Body of pancreas (tissue), 4 donors: ENCODE measurements around the gene RAET1G. TPM values are rescaled to one million over a fixed set of nuclear protein-coding genes. Genes with fewer than 3 reads are reported as not detected.

ENCODE experiments used
- ATAC-seq: fragments of 150-250 bp; one replicate; pipeline ENCODE4 v1.9.1; 2016
- DNase-seq, 4 donors: peaks; one replicate each; pipeline ENCODE4 v3.0.0-alpha.2; 2019
- H3K27ac ChIP-seq, 4 donors: fragments of 200-600 bp; sonication (generic); 1 replicate in 3 of 4; 2 replicates in 1 of 4; pipeline versions ENCODE4 v1.5.1 to v1.6.1; 2016 to 2019; ENCODE audit warnings: mild to moderate bottlenecking in 1 of 4, mixed read lengths in 1 of 4, moderate library complexity in 1 of 4
- H3K27me3 ChIP-seq, 2 donors: fragments of 200-600 bp; sonication (generic); one replicate each; pipeline ENCODE4 v1.6.0; 2016; ENCODE audit warnings: mild to moderate bottlenecking in 1 of 2
- H3K36me3 ChIP-seq, 2 donors: fragments of 200-600 bp; sonication (generic); replicated peaks in 1 of 2; 2 replicates each; pipeline ENCODE4 v1.5.1; 2016; ENCODE audit warnings: low read depth in 2 of 2; ENCODE audit not compliant: insufficient read depth in 1 of 2
- H3K4me1 ChIP-seq: fragments of 200-600 bp; sonication (generic); one replicate; pipeline ENCODE4 v1.6.0; 2016
- H3K4me3 ChIP-seq, 2 donors: fragments of 200-600 bp; sonication (generic); 1 replicate in 1 of 2; 2 replicates in 1 of 2; pipeline ENCODE4 v1.5.1; 2016 to 2019
- H3K9me3 ChIP-seq, 3 donors: fragments of 200-600 bp; sonication (generic); 1 replicate in 2 of 3; 2 replicates in 1 of 3; pipeline ENCODE4 v1.5.1; 2016
- CTCF ChIP-seq, 7 experiments: fragments of 450-650 bp in 4 of 7; fragments of 200-600 bp in 3 of 7; sonication (generic) in 3 of 7; IDR thresholded peaks; one replicate each; pipeline ENCODE4 v1.5.1; 2016 to 2019; ENCODE audit warnings: antibody characterized with exemption in 7 of 7
- POLR2A ChIP-seq, 3 donors: fragments of 450-650 bp; IDR thresholded peaks; one replicate each; pipeline ENCODE4 v1.6.1; 2016; ENCODE audit warnings: antibody characterized with exemption in 3 of 3, mild to moderate bottlenecking in 2 of 3
- WGBS, 2 donors: methylation state at CpG; one replicate each; pipeline ENCODE4 v1.1.5; 2017; 5-methylcytosine and 5-hydroxymethylcytosine counted together
- intact Hi-C: fragments of 100-400 bp; cut with DNase I; formaldehyde crosslinking; loops from one replicate; pipeline ENCODE4 v1.15.1; 2023
- total RNA-seq, 2 donors: library from RNA; depleted of rRNA; stranded (reverse); fragments of >200 nt; gene quantifications; one replicate each; pipeline ENCODE4 v1.1.0, GENCODE V29; 2016

Gene RAET1G
- total RNA-seq, 2 donors from 2014 or later, result not detected

GRCh38 chr6:149903938-149904611 is 18.8 kb downstream of the RAET1G start:
- 58 to 69% methylated on average over 5 of the region's 5 CpGs for WGBS, 2 donors
- no peak overlapping the region for H3K27ac ChIP-seq
- no peak for ATAC-seq

GRCh38 chr6:149901444-149902140 is 21.3 kb downstream of the RAET1G start:
- no peaks in the 10 kb centered on the region for H3K4me1 ChIP-seq
- H3K9me3 ChIP-seq, result no peaks in the 10 kb centered on the region
- H3K36me3 ChIP-seq, result no peaks in the 10 kb centered on the region
- TF ChIP-seq CTCF (IDR thresholded peaks at IDR 0.05), result no peak
- no peak for TF ChIP-seq POLR2A (IDR thresholded peaks at IDR 0.05)
- H3K4me3 ChIP-seq, result no peak overlapping the region
- no peak overlapping the region for H3K27ac ChIP-seq
- ATAC-seq (no peak), DNase-seq (no peak)
- WGBS, 2 donors, result 80 to 82% methylated on average over 6 of the region's 6 CpGs
- no peaks in the 10 kb centered on the region for H3K27me3 ChIP-seq
- intact Hi-C loops, result no loop called here

More at GRCh38 chr6:149903938-149904611, 18.8 kb downstream of the RAET1G start:
- H3K27me3 ChIP-seq, result no peaks in the 10 kb centered on the region
- no peaks in the 10 kb centered on the region for H3K36me3 ChIP-seq
- H3K9me3 ChIP-seq, result no peaks in the 10 kb centered on the region
- DNase-seq, result no peak
- no peaks in the 10 kb centered on the region for H3K4me1 ChIP-seq
- intact Hi-C loops, result no loop called here
- H3K4me3 ChIP-seq, result no peak overlapping the region
- TF ChIP-seq CTCF (IDR thresholded peaks at IDR 0.05) (no peak), POLR2A (IDR thresholded peaks at IDR 0.05) (no peak)

DNA sequence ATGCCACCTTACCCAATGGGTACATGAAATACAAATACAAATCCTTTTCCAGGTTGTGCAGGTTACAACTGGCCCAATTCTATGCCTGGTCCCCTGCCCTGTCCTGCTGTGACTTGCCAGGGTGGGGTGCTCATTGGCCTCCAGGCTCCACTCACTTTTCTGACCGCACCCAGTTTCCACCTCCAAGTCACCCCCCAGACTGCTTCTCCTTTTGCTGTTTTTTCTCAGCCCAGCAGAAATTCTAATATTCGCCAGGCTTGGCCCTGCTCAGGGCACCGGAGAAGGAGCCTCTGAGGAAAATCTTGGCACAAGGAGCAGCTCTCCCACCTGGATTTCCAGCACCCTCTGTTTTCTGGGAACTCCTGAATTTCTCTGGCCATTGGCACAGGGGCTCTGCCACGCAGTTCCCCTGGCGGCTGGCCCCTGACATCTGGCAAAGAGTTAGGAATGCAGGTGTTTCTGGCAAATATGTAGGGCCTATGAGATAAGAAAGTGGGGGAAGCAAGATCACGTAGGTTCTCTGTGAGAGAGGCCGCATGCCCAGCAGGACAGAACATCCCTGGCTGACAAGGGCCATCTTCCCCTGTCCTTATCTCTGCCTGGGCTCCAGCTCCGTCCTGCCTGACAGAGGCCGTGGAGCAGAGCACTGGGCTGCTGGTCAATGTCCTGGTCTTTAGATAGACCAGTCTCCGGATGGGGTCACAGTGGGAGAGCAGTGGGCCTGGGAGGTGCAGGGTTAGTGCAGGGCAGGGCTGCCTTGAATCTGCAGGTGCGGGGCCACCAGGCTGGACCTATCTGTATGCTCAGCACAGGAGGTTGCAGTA is 22.1 kb downstream of the RAET1G start:
- ATAC-seq (no peak), DNase-seq (no peak)
- Histone ChIP-seq H3K4me1 (peaks cover under 1% of the 10 kb centered on the region), H3K4me3 (no peak overlapping the region), H3K9me3 (no peaks in the 10 kb centered on the region), H3K36me3 (no peaks in the 10 kb centered on the region), H3K27me3 (no peaks in the 10 kb centered on the region), H3K27ac (no peak overlapping the region)
- TF ChIP-seq POLR2A (IDR thresholded peaks at IDR 0.05), result no peak
- intact Hi-C loops, result no loop called here
- WGBS, 2 donors, result 79 to 81% methylated on average over 9 to 11 of the region's 11 CpGs

GRCh38 chr6:149899926-149900619 is 22.8 kb downstream of the RAET1G start:
- WGBS, 2 donors, result 81 to 83% methylated on average over 7 of the region's 7 CpGs
- H3K36me3 ChIP-seq, result no peaks in the 10 kb centered on the region
- no peak for DNase-seq

More at GRCh38 chr6:149899926-149900619, 22.8 kb downstream of the RAET1G start:
- intact Hi-C loops, result no loop called here
- no peak for TF ChIP-seq CTCF (IDR thresholded peaks at IDR 0.05)
- TF ChIP-seq POLR2A (IDR thresholded peaks at IDR 0.05), result no peak
- Histone ChIP-seq H3K4me1 (peaks cover 8% of the 10 kb centered on the region), H3K4me3 (no peak overlapping the region), H3K9me3 (no peaks in the 10 kb centered on the region), H3K27ac (no peak overlapping the region), H3K27me3 (no peaks in the 10 kb centered on the region)
- ATAC-seq, result no peak
